GM12801 (cell line): ENCODE results near the gene GAL3ST3.

Experiments used
- CTCF ChIP-seq: IDR thresholded peaks from one replicate; pipeline ENCODE4 v1.5.1; 2011; ENCODE audit warnings: control low read depth; ENCODE audit not compliant: insufficient read length; ENCODE audit errors: extremely low read depth

The GAL3ST3 gene

GRCh38 chr11:66020212-66020611 lies 28.7 kb downstream of the GAL3ST3 start:
- TF ChIP-seq CTCF, result no peak

DNA sequence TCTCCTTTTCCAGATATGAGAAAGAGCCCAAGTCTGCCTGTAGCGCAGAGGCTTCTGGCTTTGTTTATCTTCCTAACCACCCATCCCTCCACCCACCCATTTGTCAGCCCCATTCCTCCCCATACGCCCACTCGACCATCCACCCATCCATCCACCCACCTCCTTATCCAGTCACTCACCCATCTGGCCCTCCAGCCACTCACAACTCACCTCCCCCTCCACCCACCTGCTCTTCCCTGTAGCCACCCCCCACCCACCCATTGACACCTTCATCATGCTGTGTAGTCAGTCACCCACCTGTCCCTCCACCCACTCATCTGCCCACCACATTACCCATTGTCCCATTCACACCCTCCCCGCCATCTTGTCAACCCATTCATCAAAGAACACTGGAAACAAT lies 31.6 kb downstream of the GAL3ST3 start:
- TF ChIP-seq CTCF, result no peak

DNA sequence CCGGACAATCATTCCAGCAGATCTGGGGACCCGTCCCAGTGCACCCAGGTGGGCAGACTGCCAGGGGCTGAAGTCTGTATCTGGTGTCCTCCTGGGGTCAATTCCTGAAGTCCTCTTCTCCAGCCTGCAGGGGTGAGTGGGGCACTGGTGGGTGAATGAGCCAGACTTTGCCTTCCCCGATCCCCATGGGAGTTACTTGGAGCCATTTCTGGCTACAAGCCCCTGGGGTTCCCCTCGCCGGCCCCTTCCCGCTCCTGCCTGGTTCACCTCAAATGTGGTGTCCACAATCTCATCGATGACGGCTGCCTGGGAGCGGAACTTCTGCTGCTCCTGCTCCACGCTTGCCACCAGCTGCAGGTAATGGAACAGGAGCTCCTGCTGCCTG lies 32.2 kb downstream of the GAL3ST3 start:
- no peak for TF ChIP-seq CTCF

DNA sequence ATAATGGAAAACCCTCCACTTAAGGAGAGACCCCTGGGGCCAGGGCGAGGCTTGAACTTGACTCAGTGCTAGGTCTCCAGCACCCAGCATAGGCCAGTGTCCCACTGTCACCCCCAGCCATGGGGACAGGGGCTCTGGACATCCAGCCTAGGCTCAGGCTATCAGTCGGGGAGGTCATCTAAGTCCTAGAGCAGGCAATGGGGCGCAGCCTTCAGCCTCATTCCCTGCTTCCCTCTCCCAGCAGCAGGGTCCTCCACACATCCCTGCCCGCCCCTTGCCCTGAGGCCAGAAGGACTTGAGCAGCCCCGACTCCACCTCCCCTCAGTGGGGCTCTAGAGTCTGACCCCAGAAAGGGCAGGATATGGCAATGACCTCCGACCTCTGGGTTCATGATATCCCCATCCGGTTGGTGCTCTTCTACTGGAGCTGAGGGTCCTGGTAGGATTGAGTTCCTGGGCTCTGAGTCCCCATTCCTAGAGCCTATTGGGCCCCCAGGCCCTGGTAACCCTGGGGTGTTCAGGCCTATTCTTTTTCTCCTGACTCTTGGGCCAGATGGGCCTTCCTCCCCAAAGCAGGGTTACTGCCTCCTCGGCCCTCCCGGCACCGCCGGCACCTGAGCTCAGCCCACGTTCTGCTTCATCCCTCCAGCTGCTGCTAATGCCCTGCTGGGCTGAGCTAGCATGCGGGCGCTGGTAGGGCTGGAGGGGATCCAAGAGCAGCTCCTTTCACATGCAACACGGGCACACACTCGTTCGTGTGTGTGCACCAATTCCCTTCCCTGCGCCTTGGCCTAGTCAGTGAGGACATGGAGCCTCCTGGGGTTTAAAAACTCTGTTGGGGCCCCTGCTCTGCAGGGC lies 32.8 kb downstream of the GAL3ST3 start:
- TF ChIP-seq CTCF, result no peak

DNA sequence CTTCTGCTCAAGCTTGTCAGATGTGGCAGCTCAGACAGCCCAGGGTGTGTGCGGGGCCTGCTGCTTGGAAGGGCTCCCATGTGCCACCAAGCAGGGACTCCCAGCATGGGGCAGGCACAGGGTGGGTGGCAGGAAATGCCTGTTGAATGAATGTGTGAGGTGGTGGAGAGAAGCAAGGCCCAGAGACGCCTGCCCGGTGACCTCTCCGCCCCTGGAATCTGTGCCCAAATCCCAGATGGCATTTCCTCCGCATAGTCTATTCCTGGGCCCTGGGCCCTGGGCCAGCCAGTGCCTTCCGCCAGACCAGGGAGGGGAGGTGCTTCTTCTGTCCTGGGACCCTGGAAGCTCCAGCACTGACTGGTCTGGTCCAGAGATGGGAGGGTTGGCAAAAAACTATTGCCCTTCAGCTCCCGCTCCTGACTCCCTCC lies 33.5 kb downstream of the GAL3ST3 start:
- no peak for TF ChIP-seq CTCF

DNA sequence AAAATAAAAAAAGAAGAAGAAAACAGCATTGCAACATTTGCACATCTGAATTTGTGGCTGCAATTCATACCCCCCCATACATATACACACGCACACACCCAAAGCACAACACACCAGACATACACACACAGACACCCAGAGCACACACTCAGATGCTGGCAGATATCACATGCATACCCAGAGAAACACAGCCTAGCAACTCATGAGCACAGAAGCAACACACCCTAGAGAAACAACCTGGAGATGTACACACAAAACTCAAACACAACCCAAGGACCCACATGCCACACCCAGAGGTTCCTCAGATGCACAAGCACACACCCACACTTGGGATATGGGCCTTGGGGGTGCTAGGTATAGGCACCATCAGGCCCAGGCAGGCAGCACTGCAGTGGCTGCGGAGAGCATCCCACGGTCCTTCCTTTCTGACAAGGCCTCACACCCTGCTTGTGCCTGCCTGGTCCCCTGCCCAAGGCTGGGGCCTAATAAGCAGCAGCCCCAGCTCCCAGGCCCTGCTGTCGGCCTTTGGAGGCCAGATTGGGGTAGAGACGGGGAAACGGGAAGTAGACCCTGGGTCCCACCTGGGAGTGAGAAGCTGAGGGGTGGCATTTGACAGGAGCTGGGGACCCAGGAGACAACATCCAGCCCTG lies 34.0 kb downstream of the GAL3ST3 start:
- TF ChIP-seq CTCF, result no peak

GRCh38 chr11:66013762-66014100 lies 35.2 kb downstream of the GAL3ST3 start:
- no peak for TF ChIP-seq CTCF
